ENCODE measurements around the gene FAS. TPM values are rescaled to one million over a fixed set of nuclear protein-coding genes. Genes with fewer than 3 reads are reported as not detected.

The FAS gene
- total and polyA plus RNA-seq, 2 donors (not counting 1 experiment from before 2014, with no cell fraction given), result 11.5 to 12.4 TPM

- Mint-ChIP-seq H3K4me1 (no peaks in the 10 kb centered on the region), H3K9me3 (ENCODE audit: insufficient read depth) (no peaks in the 10 kb centered on the region), H3K27ac (no peak overlapping the region), H3K27me3 (no peaks in the 10 kb centered on the region), H3K4me3 (no peak overlapping the region)
- Histone ChIP-seq H3K4me1 (ENCODE audit: control insufficient read depth in 2 of 2, insufficient read depth in 2 of 2, low read length in 2 of 2) (no peaks in the 10 kb centered on the region), H3K9ac (ENCODE audit: low read length) (no peak overlapping the region), H4K20me1 (ENCODE audit: control insufficient read depth, insufficient read depth, low read length, poor library complexity, severe bottlenecking) (no peaks in the 10 kb centered on the region), H3K36me3 (replicated peaks in 1 of 2; ENCODE audit: control extremely low read depth in 1 of 2, control insufficient read depth in 1 of 2, extremely low read depth in 1 of 2, insufficient read depth in 2 of 2, low read length in 1 of 2) (no peaks in the 10 kb centered on the region), H3K4me2 (replicated peaks; ENCODE audit: low read depth, low read length, poor library complexity, severe bottlenecking) (no peak overlapping the region), H3K27me3 (replicated peaks in 1 of 4; ENCODE audit: control extremely low read depth in 1 of 4, control insufficient read depth in 3 of 4, insufficient read depth in 4 of 4, low read length in 3 of 4) (no peaks in the 10 kb centered on the region), H3K27ac (ENCODE audit: low read length in 2 of 2) (no peak overlapping the region), H3K79me2 (ENCODE audit: control insufficient read depth, insufficient read depth, low read length) (no peaks in the 10 kb centered on the region), H3K4me3 (ENCODE audit: control extremely low read depth in 1 of 5, extremely low read depth in 1 of 5, insufficient read depth in 1 of 5, low read depth in 2 of 5, low read length in 4 of 5) (no peak overlapping the region), H3K9me3 (ENCODE audit: control extremely low read depth in 1 of 3, control insufficient read depth in 2 of 3, insufficient read depth in 1 of 3, low read length in 2 of 3) (no peaks in the 10 kb centered on the region), H2AFZ (ENCODE audit: insufficient read depth, low read depth, low read length, poor library complexity, severe bottlenecking) (no peak overlapping the region)
- ATAC-seq (ENCODE audit: low read depth) (no peak), DNase-seq (no peak)
- ChIA-PET POLR2A (no interaction called here), CTCF (interaction anchor here (1.3 to 1.7 kb wide), 2 partner anchors 12 to 26 kb away, joined by 3 read pairs; no protein-coding TSS in a partner anchor)
- intact Hi-C loops (cut with micrococcal nuclease), result no loop called here
- no CpG with 5 or more reads among the region's 1 CpG for WGBS (ENCODE audit: insufficient coverage)
- TF ChIP-seq CTCF (IDR thresholded peaks at IDR 0.05) (no peak), EZH2 (IDR thresholded peaks at IDR 0.05; ENCODE audit: borderline replicate concordance, insufficient read depth, low read depth, low read length, poor library complexity, severe bottlenecking) (no peak)
These were observed 72.3 kb downstream of the FAS start for GRCh38 chr10:89062861-89063260.

GRCh38 chr10:89063465-89063864 is 72.9 kb downstream of the FAS start:
- no peaks in the 10 kb centered on the region for H3K9me3 Mint-ChIP-seq (ENCODE audit: insufficient read depth)
- Histone ChIP-seq H3K4me1 (ENCODE audit: control insufficient read depth in 2 of 2, insufficient read depth in 2 of 2, low read length in 2 of 2) (no peaks in the 10 kb centered on the region), H3K27ac (ENCODE audit: low read length in 2 of 2) (no peak overlapping the region), H3K4me2 (replicated peaks; ENCODE audit: low read depth, low read length, poor library complexity, severe bottlenecking) (no peak overlapping the region), H3K9me3 (ENCODE audit: control extremely low read depth in 1 of 3, control insufficient read depth in 2 of 3, insufficient read depth in 1 of 3, low read length in 2 of 3) (no peaks in the 10 kb centered on the region), H3K27me3 (replicated peaks in 1 of 4; ENCODE audit: control extremely low read depth in 1 of 4, control insufficient read depth in 3 of 4, insufficient read depth in 4 of 4, low read length in 3 of 4) (no peaks in the 10 kb centered on the region), H3K4me3 (ENCODE audit: control extremely low read depth in 1 of 5, extremely low read depth in 1 of 5, insufficient read depth in 1 of 5, low read depth in 2 of 5, low read length in 4 of 5) (no peak overlapping the region), H3K36me3 (replicated peaks in 1 of 2; ENCODE audit: control extremely low read depth in 1 of 2, control insufficient read depth in 1 of 2, extremely low read depth in 1 of 2, insufficient read depth in 2 of 2, low read length in 1 of 2) (no peaks in the 10 kb centered on the region), H4K20me1 (ENCODE audit: control insufficient read depth, insufficient read depth, low read length, poor library complexity, severe bottlenecking) (no peaks in the 10 kb centered on the region), H2AFZ (ENCODE audit: insufficient read depth, low read depth, low read length, poor library complexity, severe bottlenecking) (no peak overlapping the region), H3K79me2 (ENCODE audit: control insufficient read depth, insufficient read depth, low read length) (no peaks in the 10 kb centered on the region), H3K9ac (ENCODE audit: low read length) (no peak overlapping the region)
- WGBS (ENCODE audit: insufficient coverage), result 100% methylated on average over 1 of the region's 2 CpGs
- TF ChIP-seq EZH2 (IDR thresholded peaks at IDR 0.05; ENCODE audit: borderline replicate concordance, insufficient read depth, low read depth, low read length, poor library complexity, severe bottlenecking), result no peak
- no peak for TF ChIP-seq CTCF (IDR thresholded peaks at IDR 0.05)
- no peak overlapping the region for H3K27ac Mint-ChIP-seq
- no peak overlapping the region for H3K4me3 Mint-ChIP-seq
- ATAC-seq (ENCODE audit: low read depth), result no peak
- intact Hi-C loops (cut with micrococcal nuclease), result no loop called here
- H3K27me3 Mint-ChIP-seq, result no peaks in the 10 kb centered on the region
- H3K4me1 Mint-ChIP-seq, result no peaks in the 10 kb centered on the region
- ChIA-PET CTCF (interaction anchor here (1.3 to 1.7 kb wide), 2 partner anchors 11 to 27 kb away, joined by 3 read pairs; no protein-coding TSS in a partner anchor), POLR2A (no interaction called here)
- no peak for DNase-seq

Data from B cell (primary cell).